PC-9 (cell line): ENCODE results near the gene SARNP.

Experiments
- EZH2 ChIP-seq: fragments of 200-600 bp; sonication (generic); IDR thresholded peaks from 2 replicates; pipeline ENCODE4 v1.8.0; 2017; ENCODE audit warnings: antibody characterized with exemption, low read depth
- TF ChIP-seq, protein P1 (sequence below): fragments of 200-600 bp; sonication (generic); conservative IDR thresholded peaks from 2 replicates; pipeline ENCODE4 v1.6.1; 2017; ENCODE audit warnings: mixed run types, antibody characterized with exemption, mild to moderate bottlenecking, moderate library complexity

DNA sequence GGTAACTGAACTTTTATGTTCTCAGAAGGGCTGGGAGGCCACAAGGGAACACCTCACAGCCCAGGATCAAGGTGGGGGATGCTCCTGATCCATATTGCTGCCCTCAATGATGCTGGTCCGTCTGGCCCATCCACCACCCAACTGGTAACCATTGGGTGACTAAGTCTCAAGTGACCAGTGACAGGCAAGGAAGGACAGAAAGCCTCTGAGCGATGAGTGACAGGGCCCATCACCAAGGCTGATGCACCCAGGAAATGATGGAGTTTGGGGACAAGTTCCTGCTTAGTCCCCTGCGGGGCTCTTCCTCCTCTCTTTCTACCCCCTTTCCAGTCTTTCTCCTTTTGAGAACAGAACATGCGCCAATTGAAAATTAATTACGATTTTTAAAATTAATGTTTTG is 27.8 kb upstream of the SARNP start:
- TF ChIP-seq, protein P1, sequence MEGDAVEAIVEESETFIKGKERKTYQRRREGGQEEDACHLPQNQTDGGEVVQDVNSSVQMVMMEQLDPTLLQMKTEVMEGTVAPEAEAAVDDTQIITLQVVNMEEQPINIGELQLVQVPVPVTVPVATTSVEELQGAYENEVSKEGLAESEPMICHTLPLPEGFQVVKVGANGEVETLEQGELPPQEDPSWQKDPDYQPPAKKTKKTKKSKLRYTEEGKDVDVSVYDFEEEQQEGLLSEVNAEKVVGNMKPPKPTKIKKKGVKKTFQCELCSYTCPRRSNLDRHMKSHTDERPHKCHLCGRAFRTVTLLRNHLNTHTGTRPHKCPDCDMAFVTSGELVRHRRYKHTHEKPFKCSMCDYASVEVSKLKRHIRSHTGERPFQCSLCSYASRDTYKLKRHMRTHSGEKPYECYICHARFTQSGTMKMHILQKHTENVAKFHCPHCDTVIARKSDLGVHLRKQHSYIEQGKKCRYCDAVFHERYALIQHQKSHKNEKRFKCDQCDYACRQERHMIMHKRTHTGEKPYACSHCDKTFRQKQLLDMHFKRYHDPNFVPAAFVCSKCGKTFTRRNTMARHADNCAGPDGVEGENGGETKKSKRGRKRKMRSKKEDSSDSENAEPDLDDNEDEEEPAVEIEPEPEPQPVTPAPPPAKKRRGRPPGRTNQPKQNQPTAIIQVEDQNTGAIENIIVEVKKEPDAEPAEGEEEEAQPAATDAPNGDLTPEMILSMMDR = no peak
- TF ChIP-seq EZH2 = no peak
